Keratinocyte (primary cell): ENCODE measurements around the gene HENMT1. TPM values are rescaled to one million over a fixed set of nuclear protein-coding genes. Genes with fewer than 3 reads are reported as not detected.
"Not testable (repeated sequence)": the region's sequence is repeated elsewhere in the genome, so short reads cannot be mapped to it uniquely, and the experiment has no call there.

Experiments used
- DNase-seq: peaks from one replicate; pipeline ENCODE4 v3.0.0-alpha.2; 2011; ENCODE audit warnings: low read depth, missing footprints, low spot score
- FAIRE-seq: peaks from 2 replicates; lab custom pipeline; 2011; peaks lifted over from hg19 to GRCh38; lab: Jason Lieb, UNC
- H2AFZ ChIP-seq: 2 replicates; pipeline ENCODE4 v1.6.0; 2012; ENCODE audit warnings: low read length, control low read depth, inconsistent platforms; ENCODE audit not compliant: control insufficient read depth
- H3K27ac ChIP-seq: 2 replicates; pipeline ENCODE4 v1.5.1; 2011; ENCODE audit warnings: low read length; ENCODE audit not compliant: control insufficient read depth, insufficient read depth
- H3K27me3 ChIP-seq: 3 replicates; pipeline ENCODE4 v1.6.0; 2011; ENCODE audit warnings: low read length; ENCODE audit not compliant: control insufficient read depth, insufficient read depth; ENCODE audit errors: extremely low read depth
- H3K36me3 ChIP-seq, 2 experiments: 2 replicates in 1 of 2; 3 replicates in 1 of 2; pipeline ENCODE4 v1.5.1; 2011; ENCODE audit warnings: low read length in 2 of 2, mild to moderate bottlenecking in 1 of 2; ENCODE audit not compliant: control insufficient read depth in 2 of 2, insufficient read depth in 2 of 2; ENCODE audit errors: extremely low read depth in 1 of 2
- H3K4me1 ChIP-seq: 3 replicates; pipeline ENCODE4 v1.5.1; 2011; ENCODE audit warnings: low read length; ENCODE audit not compliant: control insufficient read depth, insufficient read depth; ENCODE audit errors: extremely low read depth
- H3K4me2 ChIP-seq: 3 replicates; pipeline ENCODE4 v1.6.0; 2011; ENCODE audit warnings: low read depth, low read length; ENCODE audit not compliant: control insufficient read depth, insufficient read depth; ENCODE audit errors: extremely low read depth
- H3K4me3 ChIP-seq, 3 experiments: fragments of 200-600 bp in 1 of 3; sonication (generic) in 1 of 3; 2 replicates in 2 of 3; 3 replicates in 1 of 3; pipeline ENCODE4 v1.5.1; 2011 to 2016; ENCODE audit warnings: low read length in 3 of 3, mild to moderate bottlenecking in 3 of 3, control low read depth in 2 of 3, inconsistent platforms in 1 of 3, low read depth in 1 of 3, mixed read lengths in 1 of 3, mixed run types in 1 of 3, moderate library complexity in 1 of 3; ENCODE audit not compliant: control insufficient read depth in 2 of 3, insufficient read depth in 2 of 3; ENCODE audit errors: extremely low read depth in 1 of 3
- H3K79me2 ChIP-seq: 2 replicates; pipeline ENCODE4 v1.6.0; 2012; ENCODE audit warnings: low read length; ENCODE audit not compliant: control insufficient read depth, insufficient read depth
- H3K9ac ChIP-seq: 3 replicates; pipeline ENCODE4 v1.6.0; 2011; ENCODE audit warnings: low read length; ENCODE audit not compliant: control insufficient read depth, insufficient read depth; ENCODE audit errors: extremely low read depth
- H3K9me1 ChIP-seq: 3 replicates; pipeline ENCODE4 v1.6.0; 2011; ENCODE audit warnings: low read length; ENCODE audit not compliant: control insufficient read depth, insufficient read depth; ENCODE audit errors: extremely low read depth
- H3K9me3 ChIP-seq: 2 replicates; pipeline ENCODE4 v1.5.1; 2012; ENCODE audit warnings: low read depth, low read length; ENCODE audit not compliant: control insufficient read depth
- H4K20me1 ChIP-seq: 3 replicates; pipeline ENCODE4 v1.6.0; 2011; ENCODE audit warnings: low read length; ENCODE audit not compliant: control insufficient read depth, insufficient read depth; ENCODE audit errors: extremely low read depth
- EZH2 ChIP-seq: IDR thresholded peaks from one replicate; pipeline ENCODE4 v1.6.1; 2012; ENCODE audit warnings: inconsistent platforms, mild to moderate bottlenecking, low read length, moderate library complexity
- dilution Hi-C: fragments of 300-500 bp; cut with MboI; formaldehyde crosslinking; loops from one replicate; pipeline ENCODE4 v1.7.0; 2020; ENCODE audit warnings: low sequenced_read_pairs; ENCODE audit not compliant: extremely low pct_ligation_motif_present
- polyA plus RNA-seq, 5 experiments: library from polyadenylated mRNA; depleted of rRNA in 3 of 5; stranded (reverse) in 3 of 5; stranded (forward) in 1 of 5; unstranded in 1 of 5; fragments of >200 nt; gene quantifications; 1 replicate in 1 of 5; 2 replicates in 3 of 5; 3 replicates in 1 of 5; pipeline versions ENCODE4 v1.2.1 to v1.2.3, GENCODE V29; 2011 to 2012; ENCODE audit warnings: missing spikeins in 2 of 5, low read depth in 1 of 5, low replicate concordance in 1 of 5
- TF ChIP-seq, protein P1 (sequence below), 3 experiments: IDR thresholded peaks in 1 of 3; conservative IDR thresholded peaks in 1 of 3; optimal IDR thresholded peaks in 1 of 3; 2 replicates in 2 of 3; 3 replicates in 1 of 3; pipeline versions ENCODE3 to v1.5.1; 2011; ENCODE audit warnings: low read length in 3 of 3, mild to moderate bottlenecking in 3 of 3, moderate library complexity in 2 of 3, control low read depth in 1 of 3, inconsistent platforms in 1 of 3; ENCODE audit not compliant: insufficient read depth in 2 of 3; ENCODE audit errors: extremely low read depth in 1 of 3

Gene HENMT1
- polyA plus RNA-seq, 1 donor (not counting 4 experiments of a cell fraction or from before 2014, with no cell fraction given), result 1.7 TPM

GRCh38 chr1:108668777-108669176 is 7.9 kb upstream of the HENMT1 start:
- Histone ChIP-seq H2AFZ (no peak overlapping the region), H3K9me3 (no peaks in the 10 kb centered on the region), H4K20me1 (no peaks in the 10 kb centered on the region), H3K4me3 (no peak overlapping the region), H3K27me3 (no peaks in the 10 kb centered on the region), H3K9ac (no peak overlapping the region), H3K36me3 (no peaks in the 10 kb centered on the region), H3K9me1 (no peaks in the 10 kb centered on the region), H3K27ac (no peak overlapping the region), H3K4me1 (no peaks in the 10 kb centered on the region), H3K4me2 (no peak overlapping the region), H3K79me2 (no peaks in the 10 kb centered on the region)
- DNase-seq (no peak), FAIRE-seq (no peak)
- no peak for TF ChIP-seq EZH2
- TF ChIP-seq, protein P1, sequence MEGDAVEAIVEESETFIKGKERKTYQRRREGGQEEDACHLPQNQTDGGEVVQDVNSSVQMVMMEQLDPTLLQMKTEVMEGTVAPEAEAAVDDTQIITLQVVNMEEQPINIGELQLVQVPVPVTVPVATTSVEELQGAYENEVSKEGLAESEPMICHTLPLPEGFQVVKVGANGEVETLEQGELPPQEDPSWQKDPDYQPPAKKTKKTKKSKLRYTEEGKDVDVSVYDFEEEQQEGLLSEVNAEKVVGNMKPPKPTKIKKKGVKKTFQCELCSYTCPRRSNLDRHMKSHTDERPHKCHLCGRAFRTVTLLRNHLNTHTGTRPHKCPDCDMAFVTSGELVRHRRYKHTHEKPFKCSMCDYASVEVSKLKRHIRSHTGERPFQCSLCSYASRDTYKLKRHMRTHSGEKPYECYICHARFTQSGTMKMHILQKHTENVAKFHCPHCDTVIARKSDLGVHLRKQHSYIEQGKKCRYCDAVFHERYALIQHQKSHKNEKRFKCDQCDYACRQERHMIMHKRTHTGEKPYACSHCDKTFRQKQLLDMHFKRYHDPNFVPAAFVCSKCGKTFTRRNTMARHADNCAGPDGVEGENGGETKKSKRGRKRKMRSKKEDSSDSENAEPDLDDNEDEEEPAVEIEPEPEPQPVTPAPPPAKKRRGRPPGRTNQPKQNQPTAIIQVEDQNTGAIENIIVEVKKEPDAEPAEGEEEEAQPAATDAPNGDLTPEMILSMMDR (optimal IDR thresholded peaks at IDR 0.05 in 1 of 3, IDR thresholded peaks at IDR 0.05 in 1 of 3, conservative IDR thresholded peaks at IDR 0.05 in 1 of 3; ENCODE audit: extremely low read depth in 1 of 3, insufficient read depth in 2 of 3, low read length in 3 of 3), result no peak
- dilution Hi-C loops, result no loop called here

DNA sequence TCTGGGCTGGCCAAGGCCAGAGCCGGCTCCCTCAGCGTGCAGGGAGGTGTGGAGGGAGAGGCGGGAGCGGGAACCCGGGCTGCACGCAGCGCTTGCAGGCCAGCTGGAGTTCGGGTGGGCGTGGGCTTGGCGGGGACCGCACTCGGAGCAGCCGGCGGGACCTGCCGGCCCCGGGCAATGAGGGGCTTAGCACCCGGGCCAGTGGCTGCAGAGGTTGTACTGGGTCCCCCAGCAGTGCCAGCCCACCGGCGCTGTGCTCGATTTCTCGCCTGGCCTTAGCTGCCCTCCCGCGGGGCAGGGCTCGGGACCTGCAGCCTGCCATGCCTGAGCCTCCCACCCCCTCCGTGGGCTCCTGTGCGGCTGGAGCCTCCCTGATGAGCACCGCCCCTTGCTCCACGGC is 6.5 kb upstream of the HENMT1 start:
- H3K9me1 ChIP-seq, H2AFZ ChIP-seq, H3K27me3 ChIP-seq, H3K36me3 ChIP-seq, H3K9ac ChIP-seq, dilution Hi-C loops, H3K4me3 ChIP-seq, H3K4me1 ChIP-seq, FAIRE-seq, H3K4me2 ChIP-seq, DNase-seq, H3K9me3 ChIP-seq, H3K79me2 ChIP-seq, H4K20me1 ChIP-seq, H3K27ac ChIP-seq: not testable (repeated sequence)

DNA sequence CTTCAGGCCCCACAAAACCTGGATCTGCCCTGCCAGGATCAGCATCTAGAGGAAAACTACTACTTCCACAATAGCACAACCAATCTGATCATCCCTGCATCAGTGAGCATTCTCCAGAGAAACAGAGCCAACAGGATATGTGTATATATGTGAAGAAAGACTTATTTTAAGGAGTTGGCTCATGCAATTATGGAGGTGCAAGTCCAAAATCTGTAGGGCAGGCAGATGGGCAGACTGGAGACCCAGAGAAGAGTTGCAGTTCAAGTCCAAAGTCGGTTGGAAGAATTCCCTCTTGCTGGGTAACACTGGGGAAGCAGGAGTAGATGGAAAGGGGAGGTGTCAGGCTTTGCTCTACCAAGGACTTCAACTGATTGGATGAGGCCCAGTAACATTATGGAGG is 4.9 kb upstream of the HENMT1 start:
- TF ChIP-seq, protein P1 (optimal IDR thresholded peaks at IDR 0.05 in 1 of 3, IDR thresholded peaks at IDR 0.05 in 1 of 3, conservative IDR thresholded peaks at IDR 0.05 in 1 of 3; ENCODE audit: extremely low read depth in 1 of 3, insufficient read depth in 2 of 3, low read length in 3 of 3), result no peak
- no peak for TF ChIP-seq EZH2
- dilution Hi-C loops, result no loop called here
- Histone ChIP-seq H3K9me3 (no peaks in the 10 kb centered on the region), H3K36me3 (no peaks in the 10 kb centered on the region), H3K27me3 (no peaks in the 10 kb centered on the region), H3K79me2 (no peaks in the 10 kb centered on the region), H3K4me3 (no peak overlapping the region), H2AFZ (no peak overlapping the region), H3K9ac (no peak overlapping the region), H3K27ac (no peak overlapping the region), H3K9me1 (no peaks in the 10 kb centered on the region), H3K4me1 (peaks cover 3% of the 10 kb centered on the region), H4K20me1 (no peaks in the 10 kb centered on the region), H3K4me2 (no peak overlapping the region)
- FAIRE-seq (no peak), DNase-seq (no peak)
